HepG2 (cell line): ENCODE measurements around the gene GPR27. TPM values are rescaled to one million over a fixed set of nuclear protein-coding genes. Genes with fewer than 3 reads are reported as not detected.

Source experiments
- ATAC-seq: fragments of 200-7000 bp; cut with Tn5 transposase; 3 replicates; pipeline ENCODE4 v1.9.1; 2020; ENCODE audit warnings: mild to moderate bottlenecking, moderate library complexity
- BruUV-seq: library from RNA; stranded (reverse); fragments of 400-500 nt; replicated peaks from 2 replicates; lab custom pipeline; 2021; lab: Mats Ljungman, UMichigan
- CTCF ChIA-PET: fragments of 300-600 bp; formaldehyde crosslinking; extraction: SDS; loops from one replicate; lab custom pipeline; 2021; ENCODE audit warnings: low total read pairs, inconsistent platforms, low intra/inter-chr PET ratio; lab: Yijun Ruan, JAX
- POLR2A ChIA-PET: fragments of 350-600 bp; sonication (Branson Sonifier 250); formaldehyde crosslinking; loops from one replicate; lab custom pipeline; 2020; ENCODE audit warnings: antibody characterized with exemption, inconsistent platforms; lab: Yijun Ruan, JAX
- DNase-seq: peaks from one replicate; pipeline ENCODE4 v3.0.0-alpha.2; 2015; ENCODE audit warnings: low spot score
- FAIRE-seq: peaks from 3 replicates; lab custom pipeline; 2011; peaks lifted over from hg19 to GRCh38; lab: Jason Lieb, UNC
- H2AFZ ChIP-seq: one replicate; pipeline ENCODE4 v1.6.1; 2011; ENCODE audit warnings: low read length, inconsistent platforms
- H3K27ac ChIP-seq: fragments of 300-600 bp; 3 replicates; pipeline ENCODE4 v1.8.0; 2011; ENCODE audit warnings: mixed run types, mild to moderate bottlenecking, mixed read lengths, low read length, inconsistent platforms; ENCODE audit not compliant: insufficient read depth; ENCODE audit errors: extremely low read length
- H3K27me3 ChIP-seq, 2 experiments: fragments of 200-600 bp in 1 of 2; 2 replicates in 1 of 2; 3 replicates in 1 of 2; pipeline versions ENCODE4 v1.6.0 to v1.8.0; 2011; ENCODE audit warnings: low read length in 2 of 2, mild to moderate bottlenecking in 2 of 2, moderate library complexity in 2 of 2, inconsistent platforms in 1 of 2; ENCODE audit not compliant: insufficient read depth in 2 of 2, control insufficient read depth in 1 of 2
- H3K36me3 ChIP-seq, 2 experiments: fragments of 200-600 bp in 1 of 2; replicated peaks in 1 of 2; 2 replicates in 1 of 2; 3 replicates in 1 of 2; pipeline versions ENCODE4 v1.5.1 to v1.8.0; 2011; ENCODE audit warnings: low read length in 2 of 2, inconsistent platforms in 1 of 2; ENCODE audit not compliant: insufficient read depth in 2 of 2, control insufficient read depth in 1 of 2
- H3K4me1 ChIP-seq: 2 replicates; pipeline ENCODE4 v1.5.1; 2012; ENCODE audit warnings: low read length, inconsistent platforms; ENCODE audit not compliant: insufficient read depth
- H3K4me2 ChIP-seq: 2 replicates; pipeline ENCODE4 v1.6.0; 2011; ENCODE audit warnings: low read depth, low read length, inconsistent platforms
- H3K4me3 ChIP-seq, 3 experiments: fragments of 200-600 bp in 1 of 3; sonication (generic), shearing (Covaris generic) in 1 of 3; replicated peaks in 1 of 3; 2 replicates each; pipeline ENCODE4 v1.5.1; 2011 to 2016; ENCODE audit warnings: low read length in 3 of 3, inconsistent platforms in 2 of 3, low read depth in 2 of 3, mild to moderate bottlenecking in 2 of 3, control low read depth in 1 of 3, mixed read lengths in 1 of 3; ENCODE audit not compliant: insufficient read depth in 1 of 3
- H3K79me2 ChIP-seq: one replicate; pipeline ENCODE4 v1.6.1; 2011; ENCODE audit warnings: low read length, inconsistent platforms; ENCODE audit not compliant: insufficient read depth
- H3K9ac ChIP-seq: 2 replicates; pipeline ENCODE4 v1.6.0; 2011; ENCODE audit warnings: mild to moderate bottlenecking, low read depth, low read length, inconsistent platforms; ENCODE audit not compliant: insufficient read depth
- H3K9me3 ChIP-seq: 2 replicates; pipeline ENCODE4 v1.5.1; 2012; ENCODE audit warnings: mild to moderate bottlenecking, low read length
- H4K20me1 ChIP-seq: 2 replicates; pipeline ENCODE4 v1.6.0; 2011; ENCODE audit warnings: inconsistent platforms, mild to moderate bottlenecking, low read length, moderate library complexity; ENCODE audit not compliant: insufficient read depth
- EZH2 ChIP-seq: conservative IDR thresholded peaks from 2 replicates; pipeline ENCODE4 v1.6.1; 2012; ENCODE audit warnings: mild to moderate bottlenecking, low read depth, low read length, moderate library complexity
- ZNF232 ChIP-seq: sonication (generic); formaldehyde crosslinking; IDR thresholded peaks from 2 replicates; pipeline ENCODE4 v1.4.0; 2020; ENCODE audit warnings: missing genetic modification reagents, borderline replicate concordance
- WGBS: methylation state at CpG from one replicate; pipeline ENCODE4 v1.1.6; 2017; ENCODE audit warnings: low lambda C conversion rate; 5-methylcytosine and 5-hydroxymethylcytosine counted together
- in situ Hi-C: cut with HindIII; loops from 2 replicates; pipeline ENCODE4 v1.10.0; 2017; ENCODE audit warnings: low pct_unique_long_range_greater_than_20kb; ENCODE audit not compliant: extremely low pct_ligation_motif_present
- intact Hi-C: fragments of 100-400 bp; cut with micrococcal nuclease; formaldehyde crosslinking; loops from one replicate; pipeline ENCODE4 v1.10.0; 2022; ENCODE audit not compliant: unreplicated experiment
- polyA plus RNA-seq, 8 experiments: library from polyadenylated mRNA; depleted of rRNA in 3 of 8; stranded (reverse) in 7 of 8; unstranded in 1 of 8; fragments of >200 nt; fragmentation: Illumina TruSeq in 4 of 8; extraction: Trizol in 4 of 8; gene quantifications; 2 replicates each; pipeline versions ENCODE4 v1.2.1 to v1.2.3, GENCODE V29; 2011 to 2016; ENCODE audit warnings: low read depth in 4 of 8, missing spikeins in 1 of 8, mixed read lengths in 1 of 8; ENCODE audit not compliant: insufficient read depth in 1 of 8
- total RNA-seq, 5 experiments: library from RNA; depleted of rRNA; stranded (reverse); fragments of >200 nt; fragmentation: Illumina TruSeq; extraction: Trizol; gene quantifications; 2 replicates each; pipeline ENCODE4 v1.2.3, GENCODE V29; 2016; ENCODE audit warnings: low read depth in 1 of 5
- TF ChIP-seq, protein P1 (sequence below): sonication (generic); formaldehyde crosslinking; IDR thresholded peaks from 2 replicates; pipeline ENCODE4 v1.8.0; 2022; ENCODE audit warnings: mild to moderate bottlenecking, missing genetic modification reagents
- TF ChIP-seq, protein P2 (sequence below): sonication (generic); formaldehyde crosslinking; IDR thresholded peaks from 2 replicates; pipeline ENCODE4 v1.5.0; 2020; ENCODE audit warnings: mild to moderate bottlenecking, missing genetic modification reagents

The GPR27 gene
- total and polyA plus RNA-seq, 2 of the 13 experiments (the other 11 are each of a cell fraction or from before 2014, with no cell fraction given) = not detected

DNA sequence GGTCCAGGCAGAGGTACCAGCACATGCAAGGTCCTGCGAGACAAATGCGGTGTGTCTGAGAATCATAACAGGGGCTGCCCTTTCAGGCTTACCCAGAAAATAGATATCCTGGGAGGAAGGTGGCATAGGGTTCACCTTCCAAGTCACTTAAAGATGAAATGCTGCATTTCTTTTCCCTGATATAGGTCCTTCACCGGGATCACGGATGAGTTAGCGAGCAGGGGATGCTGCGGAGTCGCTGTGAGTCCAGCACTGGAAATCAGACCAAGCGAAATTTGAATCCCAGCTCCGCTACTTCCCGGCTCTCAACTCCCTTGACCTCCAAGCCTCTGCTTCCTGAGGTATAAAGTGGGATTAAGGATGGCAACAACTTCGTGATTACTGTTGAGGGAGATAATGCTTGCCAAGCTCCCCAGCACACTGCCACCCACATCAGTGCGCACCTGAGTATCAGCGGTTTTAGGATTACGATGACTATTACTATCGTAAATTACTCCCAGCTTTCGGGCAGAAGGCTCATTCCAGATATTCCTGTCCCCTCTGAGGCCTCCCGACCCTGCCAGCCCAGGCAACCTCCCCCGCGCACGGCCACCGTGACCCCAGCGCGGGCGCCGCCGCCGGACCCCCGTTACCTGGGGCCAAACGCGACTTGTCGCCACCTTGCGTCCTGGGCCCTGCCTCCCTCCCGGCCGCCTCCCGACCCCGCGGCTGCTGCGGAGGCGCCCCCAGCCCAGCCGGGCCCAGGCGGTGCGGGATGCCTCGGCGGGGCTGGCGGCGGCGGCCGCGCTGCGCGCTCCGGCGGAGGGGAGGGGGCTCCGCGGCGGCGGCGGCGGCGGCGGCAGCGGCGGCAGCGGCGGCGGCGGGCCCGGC lies 589 bp upstream of the GPR27 start:
- CTCF ChIA-PET = no interaction called here

More for the DNA sequence above, 589 bp upstream of the GPR27 start:
- Histone ChIP-seq H3K27ac (no peak overlapping the region), H3K4me1 (no peaks in the 10 kb centered on the region), H3K79me2 (no peaks in the 10 kb centered on the region), H3K36me3 (no peaks in the 10 kb centered on the region), H2AFZ (no peak overlapping the region), H3K4me2 (no peak overlapping the region), H3K27me3 (peaks cover 6 to 54% of the 10 kb centered on the region in 2 experiments), H3K4me3 (no peak overlapping the region), H3K9ac (no peak overlapping the region), H3K9me3 (no peaks in the 10 kb centered on the region), H4K20me1 (no peaks in the 10 kb centered on the region)
- no peak for FAIRE-seq
- BruUV-seq = no TSS peak
- 35% methylated on average over 49 of the region's 68 CpGs for WGBS
- no peak for ATAC-seq
- TF ChIP-seq, protein P1, sequence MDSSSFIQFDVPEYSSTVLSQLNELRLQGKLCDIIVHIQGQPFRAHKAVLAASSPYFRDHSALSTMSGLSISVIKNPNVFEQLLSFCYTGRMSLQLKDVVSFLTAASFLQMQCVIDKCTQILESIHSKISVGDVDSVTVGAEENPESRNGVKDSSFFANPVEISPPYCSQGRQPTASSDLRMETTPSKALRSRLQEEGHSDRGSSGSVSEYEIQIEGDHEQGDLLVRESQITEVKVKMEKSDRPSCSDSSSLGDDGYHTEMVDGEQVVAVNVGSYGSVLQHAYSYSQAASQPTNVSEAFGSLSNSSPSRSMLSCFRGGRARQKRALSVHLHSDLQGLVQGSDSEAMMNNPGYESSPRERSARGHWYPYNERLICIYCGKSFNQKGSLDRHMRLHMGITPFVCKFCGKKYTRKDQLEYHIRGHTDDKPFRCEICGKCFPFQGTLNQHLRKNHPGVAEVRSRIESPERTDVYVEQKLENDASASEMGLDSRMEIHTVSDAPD (CRISPR knock-in tag) = no peak
- TF ChIP-seq, protein P2, sequence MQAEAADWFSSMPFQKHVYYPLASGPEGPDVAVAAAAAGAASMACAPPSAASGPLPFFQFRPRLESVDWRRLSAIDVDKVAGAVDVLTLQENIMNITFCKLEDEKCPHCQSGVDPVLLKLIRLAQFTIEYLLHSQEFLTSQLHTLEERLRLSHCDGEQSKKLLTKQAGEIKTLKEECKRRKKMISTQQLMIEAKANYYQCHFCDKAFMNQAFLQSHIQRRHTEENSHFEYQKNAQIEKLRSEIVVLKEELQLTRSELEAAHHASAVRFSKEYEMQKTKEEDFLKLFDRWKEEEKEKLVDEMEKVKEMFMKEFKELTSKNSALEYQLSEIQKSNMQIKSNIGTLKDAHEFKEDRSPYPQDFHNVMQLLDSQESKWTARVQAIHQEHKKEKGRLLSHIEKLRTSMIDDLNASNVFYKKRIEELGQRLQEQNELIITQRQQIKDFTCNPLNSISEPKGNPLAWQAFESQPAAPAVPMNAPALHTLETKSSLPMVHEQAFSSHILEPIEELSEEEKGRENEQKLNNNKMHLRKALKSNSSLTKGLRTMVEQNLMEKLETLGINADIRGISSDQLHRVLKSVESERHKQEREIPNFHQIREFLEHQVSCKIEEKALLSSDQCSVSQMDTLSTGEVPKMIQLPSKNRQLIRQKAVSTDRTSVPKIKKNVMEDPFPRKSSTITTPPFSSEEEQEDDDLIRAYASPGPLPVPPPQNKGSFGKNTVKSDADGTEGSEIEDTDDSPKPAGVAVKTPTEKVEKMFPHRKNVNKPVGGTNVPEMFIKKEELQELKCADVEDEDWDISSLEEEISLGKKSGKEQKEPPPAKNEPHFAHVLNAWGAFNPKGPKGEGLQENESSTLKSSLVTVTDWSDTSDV (CRISPR knock-in tag) = no peak
- TF ChIP-seq ZNF232 (no peak), EZH2 (peak; percentile 73)
- intact Hi-C loops (no loop called here), in situ Hi-C loops (no loop called here)
- no peak for DNase-seq
- POLR2A ChIA-PET = no interaction called here
